Measurements from ENCODE around the gene HLF.

HLF gene

DNA sequence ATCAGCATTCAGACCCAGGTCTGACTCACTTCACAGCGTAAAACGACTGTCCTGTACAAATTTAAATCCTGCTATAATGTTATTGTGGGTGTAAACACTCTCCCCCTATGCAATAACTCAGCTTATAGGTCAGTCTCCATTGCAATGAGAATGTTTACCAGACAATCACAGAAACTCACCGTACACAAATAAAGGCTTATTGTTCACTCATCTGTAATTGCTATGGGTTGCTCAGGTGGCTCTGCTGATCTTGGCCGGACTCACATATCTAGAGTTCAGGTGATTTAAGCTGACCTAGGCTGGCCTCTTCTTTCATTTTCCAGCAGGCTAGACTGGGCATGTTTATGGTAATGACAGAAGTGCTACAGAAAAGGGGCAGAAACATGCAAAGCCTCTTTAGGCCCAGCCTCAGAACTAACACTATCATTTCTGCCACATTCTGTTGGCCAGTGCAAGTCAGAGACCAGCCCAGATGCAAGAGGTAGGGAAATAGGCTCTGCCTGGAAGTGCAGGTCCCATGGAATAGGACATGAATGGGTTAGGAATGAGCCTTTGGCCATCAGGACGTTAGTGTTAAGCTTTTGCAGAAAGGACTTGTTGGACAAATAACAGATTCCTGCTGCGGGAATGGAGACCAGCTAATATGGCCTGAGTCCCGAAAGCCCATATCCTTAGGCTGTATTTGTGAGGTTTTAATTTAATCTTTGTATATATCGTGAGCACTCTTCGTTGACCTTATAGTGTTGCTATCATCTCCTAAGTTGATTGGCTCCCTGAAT, 44.0 kb downstream of the HLF start:
- no peak for DNase-seq (ENCODE audit: low spot score)

DNA sequence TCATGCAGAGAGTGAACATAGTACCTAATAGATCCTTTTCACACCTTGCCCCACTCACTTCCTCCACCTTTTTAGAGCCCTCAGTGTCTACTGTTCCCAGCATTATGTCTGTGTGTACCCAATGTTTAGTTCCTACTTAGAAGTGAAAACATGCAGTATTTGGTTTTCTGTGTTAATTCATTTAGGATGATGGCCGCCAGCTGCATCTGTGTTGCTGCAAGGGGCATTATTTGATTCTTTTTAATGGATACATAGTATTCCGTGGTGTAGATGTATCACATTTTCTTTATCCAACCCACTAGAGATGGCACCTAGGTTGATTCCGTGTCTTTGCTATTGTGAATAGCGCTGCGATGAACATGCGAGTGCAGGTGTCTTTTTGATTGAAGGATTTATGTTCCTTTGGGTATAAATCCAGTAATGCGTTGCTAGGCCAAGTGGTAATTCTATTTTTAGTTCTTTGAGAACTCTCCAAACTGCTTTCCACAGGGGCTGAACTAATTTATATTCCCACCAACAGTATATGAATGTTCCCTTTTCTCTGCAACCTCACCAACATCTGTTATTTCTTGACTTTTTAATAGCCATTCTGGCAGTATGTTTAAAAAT, 47.1 kb downstream of the HLF start:
- DNase-seq (ENCODE audit: low spot score), result no peak

DNA sequence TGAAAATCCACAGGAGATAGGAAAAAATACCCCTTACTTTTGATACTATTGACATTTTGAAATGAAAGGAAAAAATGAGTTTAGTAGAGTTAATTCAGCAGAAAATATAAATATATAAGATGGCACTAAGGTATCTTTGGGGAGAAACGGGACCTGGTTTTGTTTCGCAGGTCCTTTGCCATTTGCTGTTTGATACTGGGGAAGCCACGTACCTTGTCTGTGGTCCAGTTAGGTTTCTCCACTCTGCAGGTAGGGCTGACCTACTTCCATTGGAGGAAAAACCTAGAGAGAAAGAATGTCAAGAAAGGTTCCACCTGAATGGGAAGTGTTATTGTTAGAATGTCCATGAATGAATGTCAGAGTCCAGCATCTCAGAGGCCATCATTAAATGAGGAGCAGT, 48.1 kb downstream of the HLF start:
- DNase-seq (ENCODE audit: low spot score), result no peak

DNA sequence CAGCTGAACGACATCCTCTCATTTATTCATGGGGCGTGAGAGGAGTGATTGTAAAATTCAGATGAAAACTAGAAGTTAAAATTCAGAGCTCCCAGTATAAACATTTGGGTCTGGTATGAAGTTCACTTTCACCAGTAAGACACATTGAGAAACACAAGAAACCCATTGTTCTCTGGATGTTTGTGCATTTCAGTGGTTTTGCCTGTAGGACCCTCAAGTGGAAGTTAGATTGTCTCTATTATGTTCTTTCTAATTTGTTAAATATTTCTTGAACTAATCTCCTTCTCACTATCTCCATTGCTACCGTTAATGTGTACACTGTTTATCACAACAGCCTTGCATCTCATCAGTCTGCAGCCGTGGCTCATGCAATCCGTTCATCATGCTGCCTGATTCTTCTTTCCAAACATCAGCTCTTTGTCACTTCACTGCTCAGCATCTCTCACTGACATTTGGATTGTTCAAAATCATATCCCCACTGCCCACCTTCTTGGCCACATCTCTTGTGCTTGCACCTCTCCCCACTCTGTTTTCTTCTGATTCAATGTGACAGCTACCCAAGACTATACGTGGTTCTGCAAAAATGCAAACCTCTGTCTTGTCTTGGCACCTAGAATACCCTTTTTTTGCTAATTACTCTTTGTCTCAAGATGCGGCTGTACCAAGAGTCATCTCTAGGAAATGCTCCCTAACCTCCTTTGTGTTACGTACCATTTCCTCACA, 49.5 kb downstream of the HLF start:
- no peak for DNase-seq (ENCODE audit: low spot score)

DNA sequence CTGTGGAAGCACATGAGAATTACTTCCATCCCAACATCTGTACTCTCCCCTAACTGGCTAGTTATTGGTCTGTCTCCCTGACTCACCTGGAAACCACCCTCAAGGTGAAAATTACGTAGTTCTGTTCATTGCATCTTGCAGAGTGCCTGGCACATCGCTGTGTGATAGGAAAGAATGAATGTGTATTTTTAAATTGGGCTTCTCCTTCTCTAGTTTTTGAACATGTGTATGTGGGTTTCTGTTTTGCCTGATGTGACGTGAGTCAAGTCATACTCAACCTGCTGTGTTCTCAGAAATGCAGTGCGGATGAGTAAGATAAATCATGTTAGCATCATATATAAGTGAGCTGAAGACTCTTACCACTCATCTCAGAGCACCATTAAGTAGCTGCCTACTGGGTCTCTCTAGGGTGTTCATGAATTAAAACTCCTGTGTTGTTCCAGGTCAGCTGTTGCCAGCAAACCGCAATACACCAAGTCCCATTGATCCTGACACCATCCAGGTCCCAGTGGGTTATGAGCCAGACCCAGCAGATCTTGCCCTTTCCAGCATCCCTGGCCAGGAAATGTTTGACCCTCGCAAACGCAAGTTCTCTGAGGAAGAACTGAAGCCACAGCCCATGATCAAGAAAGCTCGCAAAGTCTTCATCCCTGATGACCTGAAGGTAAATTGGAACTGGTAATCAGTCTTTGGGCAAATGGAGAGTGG, 50.2 kb downstream of the HLF start:
- no peak for DNase-seq (ENCODE audit: low spot score)

DNA sequence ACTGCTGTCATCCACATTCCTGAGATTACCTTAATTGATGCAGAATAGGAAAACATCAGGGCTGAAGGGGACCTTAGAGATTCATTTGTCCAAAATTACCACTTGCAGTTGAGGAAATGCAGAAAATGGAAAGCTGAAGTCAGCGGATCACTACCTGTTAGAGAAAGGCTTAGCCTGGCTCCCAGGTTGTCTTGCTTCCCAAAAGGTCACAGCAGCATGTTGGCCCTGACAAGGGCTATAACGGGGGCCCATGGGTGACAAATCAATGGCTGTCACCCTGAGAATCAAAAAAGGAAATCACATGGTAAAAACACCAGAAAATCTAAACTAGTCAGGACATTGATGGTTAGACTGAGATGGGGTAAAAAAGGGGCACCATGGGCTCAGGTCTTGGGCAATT, 51.7 kb downstream of the HLF start:
- no peak for DNase-seq (ENCODE audit: low spot score)

DNA sequence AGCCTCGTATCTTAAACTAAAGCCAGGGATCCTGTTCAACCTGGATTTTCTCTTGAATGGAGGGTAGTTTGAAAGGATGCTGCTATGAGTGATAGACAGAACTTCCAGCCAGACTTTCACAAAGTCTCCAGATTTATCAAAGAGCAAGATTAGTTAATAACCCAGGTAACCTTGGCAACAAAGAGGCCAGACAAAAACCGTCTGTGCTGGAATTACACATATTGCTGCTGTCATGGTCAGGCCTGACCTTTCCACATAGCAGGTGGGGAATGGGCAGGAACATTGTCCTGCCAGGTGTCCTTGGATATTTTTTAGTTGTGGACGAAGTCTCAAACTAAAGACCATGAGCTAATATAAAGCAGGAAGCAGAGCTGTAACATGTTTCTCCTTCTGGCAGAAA, 52.5 kb downstream of the HLF start:
- DNase-seq (ENCODE audit: low spot score), result no peak

DNA sequence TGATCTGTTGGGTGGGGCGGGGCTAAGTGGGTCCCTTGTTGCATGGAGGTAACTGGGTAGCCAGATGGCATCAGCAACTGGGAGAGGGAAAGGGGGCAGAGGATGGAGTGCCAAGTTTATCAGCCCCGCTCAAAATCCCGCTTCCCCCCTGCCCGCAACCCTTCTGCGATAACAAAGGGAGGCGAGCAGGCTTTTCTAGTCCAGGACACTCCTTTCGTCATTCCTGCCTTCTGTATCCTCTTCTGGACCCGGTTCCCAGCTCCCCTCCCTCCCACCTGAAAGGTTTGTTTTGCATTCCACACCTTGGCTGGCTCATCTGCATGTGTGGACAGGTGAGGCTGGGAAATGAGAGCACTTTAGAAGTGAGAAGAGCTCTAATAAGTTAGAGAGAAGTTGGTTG, 53.3 kb downstream of the HLF start:
- no peak for DNase-seq (ENCODE audit: low spot score)

DNA sequence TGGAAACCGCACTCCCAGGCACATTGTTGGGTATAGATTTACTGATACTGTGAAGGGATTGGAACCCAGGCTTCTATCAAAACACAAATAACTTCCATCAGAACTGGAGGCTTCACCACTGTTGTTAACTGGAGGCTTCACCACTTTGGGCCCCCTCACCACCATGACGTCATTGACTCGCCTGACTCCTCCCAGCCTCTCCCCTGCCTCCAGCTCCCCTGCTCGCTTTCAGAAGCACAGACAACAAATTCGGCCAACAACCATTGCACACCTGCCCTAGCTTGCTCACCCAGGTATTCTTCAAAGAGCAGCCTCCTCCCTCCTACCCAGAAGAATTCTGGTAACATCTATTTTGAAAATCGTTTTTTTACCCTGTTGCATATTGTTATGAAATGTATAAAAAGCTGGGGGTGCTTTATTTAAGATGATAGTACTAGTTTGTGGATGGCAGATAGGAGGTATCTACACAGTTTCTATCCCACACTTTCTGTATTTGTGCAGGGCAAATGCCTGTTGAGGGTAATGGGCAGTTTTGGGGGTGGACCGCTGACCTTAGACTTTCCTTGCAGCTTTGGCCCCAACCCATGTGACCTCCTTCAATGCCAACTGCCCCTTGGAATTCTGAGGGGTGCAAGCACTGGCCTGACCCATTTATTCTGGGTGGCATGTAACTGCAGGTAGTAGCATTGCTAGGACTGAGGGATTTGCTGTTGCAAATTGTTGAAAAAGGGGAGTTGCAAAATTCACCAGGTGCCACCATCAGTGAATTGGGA, 54.1 kb downstream of the HLF start:
- DNase-seq (ENCODE audit: low spot score), result no peak

DNA sequence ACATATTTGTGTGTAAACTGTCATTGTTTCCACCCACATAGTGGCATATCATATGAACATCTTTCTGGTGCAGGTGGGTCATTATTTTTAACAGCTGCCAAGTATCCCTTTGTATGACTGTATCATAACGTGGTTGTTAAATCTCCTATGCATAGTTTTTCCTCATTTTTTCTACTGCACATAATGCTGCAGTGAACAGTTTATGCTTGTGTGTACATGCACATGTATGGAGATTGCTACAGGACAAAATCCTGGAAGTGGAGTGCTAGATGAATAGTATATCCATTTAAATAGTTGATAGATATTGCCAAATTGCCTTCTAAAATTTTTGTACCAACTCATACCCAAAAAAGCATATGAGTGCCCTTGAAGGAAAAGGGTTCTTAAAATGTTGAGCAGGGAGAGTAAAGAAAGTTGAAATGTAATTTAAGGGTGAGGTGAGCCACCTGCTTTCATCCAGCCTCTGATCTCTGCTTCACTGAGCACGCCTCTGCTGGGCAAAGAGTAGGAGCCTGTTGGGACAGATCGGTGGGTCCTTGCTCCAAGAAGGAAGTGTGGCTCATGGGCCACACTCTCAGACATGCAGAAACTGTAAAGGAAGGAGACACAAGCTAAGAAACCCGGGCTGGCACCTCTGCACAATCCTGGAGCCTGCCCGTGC, 55.3 kb downstream of the HLF start:
- DNase-seq (ENCODE audit: low spot score), result no peak

DNA sequence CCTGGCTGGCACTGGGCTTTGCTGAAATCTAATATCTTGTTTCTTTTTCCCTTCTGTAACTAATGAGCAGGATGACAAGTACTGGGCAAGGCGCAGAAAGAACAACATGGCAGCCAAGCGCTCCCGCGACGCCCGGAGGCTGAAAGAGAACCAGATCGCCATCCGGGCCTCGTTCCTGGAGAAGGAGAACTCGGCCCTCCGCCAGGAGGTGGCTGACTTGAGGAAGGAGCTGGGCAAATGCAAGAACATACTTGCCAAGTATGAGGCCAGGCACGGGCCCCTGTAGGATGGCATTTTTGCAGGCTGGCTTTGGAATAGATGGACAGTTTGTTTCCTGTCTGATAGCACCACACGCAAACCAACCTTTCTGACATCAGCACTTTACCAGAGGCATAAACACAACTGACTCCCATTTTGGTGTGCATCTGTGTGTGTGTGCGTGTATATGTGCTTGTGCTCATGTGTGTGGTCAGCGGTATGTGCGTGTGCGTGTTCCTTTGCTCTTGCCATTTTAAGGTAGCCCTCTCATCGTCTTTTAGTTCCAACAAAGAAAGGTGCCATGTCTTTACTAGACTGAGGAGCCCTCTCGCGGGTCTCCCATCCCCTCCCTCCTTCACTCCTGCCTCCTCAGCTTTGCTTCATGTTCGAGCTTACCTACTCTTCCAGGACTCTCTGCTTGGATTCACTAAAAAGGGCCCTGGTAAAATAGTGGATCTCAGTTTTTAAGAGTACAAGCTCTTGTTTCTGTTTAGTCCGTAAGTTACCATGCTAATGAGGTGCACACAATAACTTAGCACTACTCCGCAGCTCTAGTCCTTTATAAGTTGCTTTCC, 56.0 kb downstream of the HLF start:
- no peak for DNase-seq (ENCODE audit: low spot score)

DNA sequence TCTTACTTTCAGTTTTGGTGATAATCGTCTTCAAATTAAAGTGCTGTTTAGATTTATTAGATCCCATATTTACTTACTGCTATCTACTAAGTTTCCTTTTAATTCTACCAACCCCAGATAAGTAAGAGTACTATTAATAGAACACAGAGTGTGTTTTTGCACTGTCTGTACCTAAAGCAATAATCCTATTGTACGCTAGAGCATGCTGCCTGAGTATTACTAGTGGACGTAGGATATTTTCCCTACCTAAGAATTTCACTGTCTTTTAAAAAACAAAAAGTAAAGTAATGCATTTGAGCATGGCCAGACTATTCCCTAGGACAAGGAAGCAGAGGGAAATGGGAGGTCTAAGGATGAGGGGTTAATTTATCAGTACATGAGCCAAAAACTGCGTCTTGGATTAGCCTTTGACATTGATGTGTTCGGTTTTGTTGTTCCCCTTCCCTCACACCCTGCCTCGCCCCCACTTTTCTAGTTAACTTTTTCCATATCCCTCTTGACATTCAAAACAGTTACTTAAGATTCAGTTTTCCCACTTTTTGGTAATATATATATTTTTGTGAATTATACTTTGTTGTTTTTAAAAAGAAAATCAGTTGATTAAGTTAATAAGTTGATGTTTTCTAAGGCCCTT, 56.8 kb downstream of the HLF start:
- DNase-seq (ENCODE audit: low spot score), result no peak

DNA sequence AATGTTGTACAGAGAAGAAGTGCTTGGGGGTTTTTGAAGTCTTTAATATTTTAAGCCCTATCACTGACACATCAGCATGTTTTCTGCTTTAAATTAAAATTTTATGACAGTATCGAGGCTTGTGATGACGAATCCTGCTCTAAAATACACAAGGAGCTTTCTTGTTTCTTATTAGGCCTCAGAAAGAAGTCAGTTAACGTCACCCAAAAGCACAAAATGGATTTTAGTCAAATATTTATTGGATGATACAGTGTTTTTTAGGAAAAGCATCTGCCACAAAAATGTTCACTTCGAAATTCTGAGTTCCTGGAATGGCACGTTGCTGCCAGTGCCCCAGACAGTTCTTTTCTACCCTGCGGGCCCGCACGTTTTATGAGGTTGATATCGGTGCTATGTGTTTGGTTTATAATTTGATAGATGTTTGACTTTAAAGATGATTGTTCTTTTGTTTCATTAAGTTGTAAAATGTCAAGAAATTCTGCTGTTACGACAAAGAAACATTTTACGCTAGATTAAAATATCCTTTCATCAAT, 57.8 kb downstream of the HLF start:
- no peak for DNase-seq (ENCODE audit: low spot score)

DNA sequence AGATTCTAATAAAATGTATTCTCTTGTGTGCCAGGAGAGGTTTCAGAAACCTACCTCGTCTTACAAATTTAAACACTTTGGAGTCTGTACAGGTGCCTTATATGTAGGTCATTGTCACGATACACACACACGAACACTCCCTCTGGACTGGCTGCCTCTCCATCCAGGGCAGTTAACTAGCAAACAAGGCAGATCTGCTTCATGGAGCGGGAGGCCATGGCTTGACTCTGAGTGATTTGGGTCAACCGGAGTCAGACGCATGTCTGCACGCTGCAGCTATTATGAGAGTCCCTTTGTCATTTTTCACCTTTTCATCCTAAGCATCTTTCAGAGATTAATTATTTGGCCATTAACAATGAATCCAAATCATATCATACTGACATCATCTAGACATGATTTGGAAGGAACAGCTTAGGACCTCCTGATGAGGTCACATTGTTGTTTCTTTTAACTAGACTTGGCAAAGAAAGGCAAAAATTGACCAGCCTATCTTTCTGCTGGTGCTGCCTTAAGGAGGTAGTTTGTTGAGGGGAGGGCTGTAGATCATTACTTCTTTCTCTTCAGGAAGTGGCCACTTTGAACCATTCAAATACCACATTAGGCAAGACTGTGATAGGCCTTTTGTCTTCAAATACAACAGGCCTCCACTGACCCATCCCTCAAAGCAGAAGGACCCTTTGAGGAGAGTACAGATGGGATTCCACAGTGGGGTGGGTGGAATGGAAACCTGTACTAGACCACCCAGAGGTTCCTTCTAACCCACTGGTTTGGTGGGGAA, 58.9 kb downstream of the HLF start:
- no peak for DNase-seq (ENCODE audit: low spot score)

DNA sequence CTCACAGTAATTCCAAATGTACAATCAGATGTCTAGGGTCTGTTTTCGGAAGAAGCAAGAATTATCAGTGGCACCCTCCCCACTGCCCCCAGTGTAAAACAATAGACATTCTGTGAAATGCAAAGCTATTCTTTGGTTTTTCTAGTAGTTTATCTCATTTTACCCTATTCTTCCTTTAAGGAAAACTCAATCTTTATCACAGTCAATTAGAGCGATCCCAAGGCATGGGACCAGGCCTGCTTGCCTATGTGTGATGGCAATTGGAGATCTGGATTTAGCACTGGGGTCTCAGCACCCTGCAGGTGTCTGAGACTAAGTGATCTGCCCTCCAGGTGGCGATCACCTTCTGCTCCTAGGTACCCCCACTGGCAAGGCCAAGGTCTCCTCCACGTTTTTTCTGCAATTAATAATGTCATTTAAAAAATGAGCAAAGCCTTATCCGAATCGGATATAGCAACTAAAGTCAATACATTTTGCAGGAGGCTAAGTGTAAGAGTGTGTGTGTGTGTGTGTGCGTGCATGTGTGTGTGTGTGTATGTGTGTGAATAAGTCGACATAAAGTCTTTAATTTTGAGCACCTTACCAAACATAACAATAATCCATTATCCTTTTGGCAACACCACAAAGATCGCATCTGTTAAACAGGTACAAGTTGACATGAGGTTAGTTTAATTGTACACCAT, 59.7 kb downstream of the HLF start:
- DNase-seq (ENCODE audit: low spot score), result no peak

DNA sequence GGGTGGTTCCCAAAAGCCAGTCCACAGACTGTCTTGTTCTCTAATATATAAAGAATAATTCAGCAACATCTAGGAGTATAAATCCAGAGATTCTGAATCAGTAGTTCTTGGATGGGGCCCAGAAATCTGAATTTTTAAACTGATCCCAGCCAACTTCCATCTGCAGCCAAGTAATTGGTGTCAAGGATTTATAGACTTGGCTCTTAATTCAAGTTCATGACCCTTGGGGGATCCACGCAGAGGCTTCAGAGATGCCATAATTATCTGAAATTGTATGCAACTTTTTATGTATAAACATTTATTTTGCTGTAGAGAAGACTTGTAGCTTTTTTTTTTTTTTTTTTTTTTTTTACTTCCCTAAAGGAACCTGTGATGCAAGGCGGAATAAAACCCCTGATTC, 60.6 kb downstream of the HLF start:
- no peak for DNase-seq (ENCODE audit: low spot score)

DNA sequence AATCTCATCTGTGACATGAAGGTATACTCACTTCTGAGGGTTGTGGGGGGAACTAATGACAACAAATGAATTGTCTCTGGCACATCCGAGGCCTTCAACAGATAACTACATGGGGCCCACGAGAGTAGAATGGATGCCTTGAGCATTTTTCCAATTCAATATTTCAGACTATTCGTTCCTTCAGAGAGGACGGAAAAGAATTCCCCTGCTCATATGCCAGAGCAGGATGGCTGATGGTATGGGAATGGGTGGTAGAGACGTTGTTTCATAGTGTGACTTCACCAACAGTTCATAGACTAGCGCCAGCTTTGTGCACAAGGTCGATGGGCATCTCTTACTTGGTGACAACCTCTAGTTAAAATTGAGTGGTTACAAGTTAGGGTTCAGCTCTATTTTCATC, 61.3 kb downstream of the HLF start:
- DNase-seq (ENCODE audit: low spot score), result no peak
